HFFc6 (cell line): ENCODE data around the gene PHLDB2. TPM values are rescaled to one million over a fixed set of nuclear protein-coding genes. Genes with fewer than 3 reads are reported as not detected.

Source experiments
- DNase-seq: peaks from one replicate; pipeline ENCODE4 v3.0.0-alpha.2; 2018
- H3K27ac Mint-ChIP-seq: 2 replicates; pipeline ENCODE4 v1.8.0; 2020; ENCODE audit warnings: mild to moderate bottlenecking, mixed read lengths
- H3K27me3 Mint-ChIP-seq: 2 replicates; pipeline ENCODE4 v1.8.0; 2021; ENCODE audit warnings: mild to moderate bottlenecking, moderate library complexity, mixed read lengths; ENCODE audit not compliant: insufficient read depth
- H3K36me3 Mint-ChIP-seq: 2 replicates; pipeline ENCODE4 v1.8.0; 2021; ENCODE audit warnings: low read depth, mixed read lengths
- H3K4me1 Mint-ChIP-seq: 2 replicates; pipeline ENCODE4 v1.8.0; 2020; ENCODE audit warnings: low read depth, mixed read lengths
- H3K4me3 Mint-ChIP-seq: 2 replicates; pipeline ENCODE4 v1.8.0; 2020; ENCODE audit warnings: mild to moderate bottlenecking, moderate library complexity, mixed read lengths
- H3K9me3 Mint-ChIP-seq: 2 replicates; pipeline ENCODE4 v1.8.0; 2020; ENCODE audit warnings: mild to moderate bottlenecking, mixed read lengths
- total RNA-seq, 6 experiments: library from RNA; stranded (reverse); fragmentation: NEBNext Ultra II Directional; extraction: Animal tissue kit (Norgen Biotek cat#: 25700); gene quantifications; 2 replicates in 1 of 6; 3 replicates in 5 of 6; pipeline ENCODE4 v1.2.3, GENCODE V29; 2021
- TF ChIP-seq, protein P1 (sequence below): fragments of 200-600 bp; sonication (generic); IDR thresholded peaks from 2 replicates; pipeline ENCODE4 v1.5.0; 2021; ENCODE audit warnings: antibody characterized with exemption, mild to moderate bottlenecking

PHLDB2 gene
- total RNA-seq, 6 experiments from 2014 or later, result 35.4 to 55.9 (median 37.6) TPM

DNA sequence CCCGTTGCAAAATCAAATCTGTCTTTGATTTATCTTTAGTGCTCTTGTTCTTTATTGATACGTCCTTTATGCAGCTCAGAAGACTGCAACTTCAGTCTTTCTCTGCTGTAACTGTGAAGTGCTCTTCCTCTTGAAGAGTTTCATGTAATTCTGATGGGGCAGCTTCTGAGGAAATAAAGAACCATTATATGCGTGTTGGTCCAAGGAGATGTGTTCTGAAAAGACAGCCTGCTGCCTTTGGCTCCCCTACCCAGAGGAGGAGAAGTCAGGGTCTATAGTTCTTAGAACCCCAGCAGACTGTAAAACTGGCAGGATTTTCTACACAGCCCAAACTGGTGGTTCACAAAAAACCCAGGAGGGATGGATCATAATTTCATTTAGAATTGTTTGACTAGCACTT, 97.4 kb downstream of the PHLDB2 start:
- Mint-ChIP-seq H3K4me1 (peaks cover 28% of the 10 kb centered on the region), H3K36me3 (peaks cover 45% of the 10 kb centered on the region)
- TF ChIP-seq, protein P1, sequence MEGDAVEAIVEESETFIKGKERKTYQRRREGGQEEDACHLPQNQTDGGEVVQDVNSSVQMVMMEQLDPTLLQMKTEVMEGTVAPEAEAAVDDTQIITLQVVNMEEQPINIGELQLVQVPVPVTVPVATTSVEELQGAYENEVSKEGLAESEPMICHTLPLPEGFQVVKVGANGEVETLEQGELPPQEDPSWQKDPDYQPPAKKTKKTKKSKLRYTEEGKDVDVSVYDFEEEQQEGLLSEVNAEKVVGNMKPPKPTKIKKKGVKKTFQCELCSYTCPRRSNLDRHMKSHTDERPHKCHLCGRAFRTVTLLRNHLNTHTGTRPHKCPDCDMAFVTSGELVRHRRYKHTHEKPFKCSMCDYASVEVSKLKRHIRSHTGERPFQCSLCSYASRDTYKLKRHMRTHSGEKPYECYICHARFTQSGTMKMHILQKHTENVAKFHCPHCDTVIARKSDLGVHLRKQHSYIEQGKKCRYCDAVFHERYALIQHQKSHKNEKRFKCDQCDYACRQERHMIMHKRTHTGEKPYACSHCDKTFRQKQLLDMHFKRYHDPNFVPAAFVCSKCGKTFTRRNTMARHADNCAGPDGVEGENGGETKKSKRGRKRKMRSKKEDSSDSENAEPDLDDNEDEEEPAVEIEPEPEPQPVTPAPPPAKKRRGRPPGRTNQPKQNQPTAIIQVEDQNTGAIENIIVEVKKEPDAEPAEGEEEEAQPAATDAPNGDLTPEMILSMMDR, result no peak

DNA sequence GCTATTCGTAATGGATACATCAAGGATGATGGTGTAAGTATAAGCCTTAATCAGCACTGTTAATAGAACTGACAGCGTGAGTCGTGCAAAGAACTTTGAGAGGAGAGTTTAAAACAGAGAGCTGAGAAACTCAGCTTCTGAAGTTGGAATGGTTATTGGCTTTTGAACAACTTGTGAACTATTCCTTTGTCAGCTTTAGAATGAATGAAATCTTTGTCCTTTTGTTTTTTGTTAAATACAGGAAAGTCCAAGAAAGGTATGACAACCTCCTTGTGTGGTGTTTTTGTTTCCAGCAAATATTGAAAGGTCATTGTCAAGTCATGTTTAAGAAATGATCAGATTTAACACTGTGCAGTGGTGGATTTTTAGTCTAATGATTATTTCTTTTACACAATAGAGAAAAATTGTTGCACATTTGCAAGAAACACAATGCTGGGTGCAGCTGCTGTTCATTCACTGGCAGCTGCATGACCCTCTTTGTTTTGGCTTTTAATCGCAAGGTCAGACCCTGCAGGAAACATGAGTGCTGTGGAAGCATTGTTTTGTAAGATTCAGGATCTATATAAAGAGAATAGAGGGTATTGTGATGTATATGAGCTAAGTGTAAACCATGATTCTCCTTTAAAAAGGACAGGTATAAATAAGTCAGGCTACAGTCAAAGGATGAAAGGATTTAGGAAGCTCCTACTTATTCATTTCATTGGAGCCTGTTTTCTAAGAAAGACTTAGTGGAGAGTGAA, 98.1 kb downstream of the PHLDB2 start:
- Mint-ChIP-seq H3K27me3 (no peaks in the 10 kb centered on the region), H3K4me3 (no peak overlapping the region), H3K9me3 (no peaks in the 10 kb centered on the region), H3K36me3 (peaks cover 43% of the 10 kb centered on the region), H3K4me1 (peaks cover 35% of the 10 kb centered on the region), H3K27ac (peak overlapping the region; percentile 16; the same call in 1 of the 2 replicates)
- DNase-seq, result no peak
- TF ChIP-seq, protein P1, result no peak

More for the DNA sequence above, 97.4 kb downstream of the PHLDB2 start:
- H3K4me3 Mint-ChIP-seq, result no peak overlapping the region; the same call in 1 of the 2 replicates
- H3K27ac Mint-ChIP-seq, result no peak overlapping the region
- no peaks in the 10 kb centered on the region for H3K9me3 Mint-ChIP-seq
- H3K27me3 Mint-ChIP-seq, result no peaks in the 10 kb centered on the region
- DNase-seq, result no peak

DNA sequence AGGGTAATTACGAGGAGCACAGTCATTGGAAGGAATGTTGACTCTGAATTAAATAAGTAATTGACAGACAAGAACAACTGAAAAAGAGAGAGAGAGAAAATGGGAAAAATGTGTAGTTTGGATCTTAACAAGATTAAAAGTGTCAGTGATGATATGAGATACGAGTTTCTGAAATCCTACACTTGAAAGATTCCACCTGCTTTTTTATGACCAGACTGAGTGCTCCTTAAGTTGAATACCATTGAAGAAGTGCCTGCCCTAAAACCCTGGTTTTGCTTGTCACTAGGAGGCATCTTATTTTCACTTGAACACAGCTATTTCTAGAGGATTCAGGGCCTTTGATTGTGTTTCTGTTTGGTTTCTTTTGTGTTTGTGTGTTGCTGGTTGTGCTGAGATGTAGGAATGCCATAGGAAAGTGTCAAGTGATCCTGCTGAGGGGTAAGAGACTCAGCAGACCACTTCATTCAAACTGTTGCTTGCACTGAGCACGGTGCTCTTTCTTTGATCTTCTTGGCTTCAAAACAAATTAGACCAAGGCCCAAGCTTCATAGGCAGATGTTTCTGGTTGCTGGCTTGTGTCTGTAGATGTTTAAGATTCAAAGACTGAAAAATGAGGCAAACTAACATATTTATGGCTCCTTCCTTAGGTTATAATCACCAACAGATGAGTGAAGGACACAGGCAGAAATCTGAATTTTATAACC, 102.5 kb downstream of the PHLDB2 start:
- no peak for DNase-seq
- no peaks in the 10 kb centered on the region for H3K9me3 Mint-ChIP-seq
- H3K27me3 Mint-ChIP-seq, result no peaks in the 10 kb centered on the region
- no peak overlapping the region for H3K4me3 Mint-ChIP-seq
- peaks cover 33% of the 10 kb centered on the region for H3K36me3 Mint-ChIP-seq
- TF ChIP-seq, protein P1, result no peak
- peaks cover 51% of the 10 kb centered on the region for H3K4me1 Mint-ChIP-seq
- H3K27ac Mint-ChIP-seq, result peak overlapping the region; percentile 30; the same call in 1 of the 2 replicates

DNA sequence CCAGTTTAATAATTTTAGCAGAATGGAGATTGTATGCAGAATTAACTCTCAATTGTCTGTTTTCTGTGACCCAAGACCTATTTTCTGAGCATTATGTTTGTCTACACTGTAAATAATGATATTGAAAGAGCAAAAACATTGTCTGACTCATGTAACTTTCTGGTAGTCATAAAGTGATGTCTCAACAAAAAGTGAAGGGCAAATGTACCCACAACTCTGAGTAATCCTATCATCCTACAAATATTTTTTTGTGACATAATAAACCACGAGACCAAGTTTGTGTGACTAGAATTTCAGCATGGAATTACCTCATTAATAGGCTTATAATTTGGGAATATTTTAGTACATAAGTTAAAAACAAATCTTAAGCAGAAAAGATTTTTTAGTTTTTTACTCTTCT, 104.4 kb downstream of the PHLDB2 start:
- Mint-ChIP-seq H3K9me3 (no peaks in the 10 kb centered on the region), H3K4me3 (no peak overlapping the region), H3K4me1 (peaks cover 60% of the 10 kb centered on the region), H3K27ac (peak overlapping the region; percentile 73), H3K27me3 (no peaks in the 10 kb centered on the region; the same call in 1 of the 2 replicates), H3K36me3 (peaks cover 18% of the 10 kb centered on the region)
- TF ChIP-seq, protein P1, result no peak
- DNase-seq, result peak; percentile 82

DNA sequence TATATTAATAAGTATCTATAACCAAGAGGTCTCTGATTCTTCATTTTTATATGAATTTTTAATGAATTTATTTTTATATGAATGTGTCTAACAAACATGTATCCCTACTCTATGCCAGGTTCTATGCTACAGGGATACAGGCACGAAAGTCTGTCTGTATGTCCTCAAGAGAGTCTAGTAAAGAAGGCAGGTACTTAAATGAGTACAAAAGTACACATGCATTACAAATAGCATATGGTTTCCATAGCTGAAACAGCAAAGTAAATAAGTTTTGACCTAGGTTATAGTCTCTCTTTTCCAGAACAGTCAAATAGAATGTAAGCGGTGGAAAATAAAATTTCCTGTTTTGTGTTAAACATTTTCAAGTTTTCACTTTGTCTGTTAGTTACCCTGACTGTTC, 106.4 kb downstream of the PHLDB2 start:
- Mint-ChIP-seq H3K4me3 (no peak overlapping the region), H3K9me3 (no peaks in the 10 kb centered on the region), H3K4me1 (peaks cover 60% of the 10 kb centered on the region), H3K27me3 (no peaks in the 10 kb centered on the region; the same call in 1 of the 2 replicates), H3K36me3 (peaks cover 10% of the 10 kb centered on the region; the same call in 1 of the 2 replicates), H3K27ac (no peak overlapping the region)
- no peak for DNase-seq
- TF ChIP-seq, protein P1, result no peak
